Stomach smooth muscle (tissue), 2 donors: ENCODE data around the gene ADCK1.

Experiments
- H3K27ac ChIP-seq: one replicate; pipeline ENCODE4 v1.7.0; 2013; ENCODE audit warnings: mild to moderate bottlenecking, low read length, inconsistent platforms
- H3K27me3 ChIP-seq, 2 donors: one replicate each; pipeline ENCODE4 v1.7.0; 2013; ENCODE audit warnings: low read length in 2 of 2; ENCODE audit not compliant: insufficient read depth in 2 of 2, control insufficient read depth in 1 of 2
- H3K36me3 ChIP-seq, 2 donors: one replicate each; pipeline ENCODE4 v1.7.0; 2013; ENCODE audit warnings: low read length in 2 of 2; ENCODE audit not compliant: control insufficient read depth in 2 of 2, insufficient read depth in 2 of 2
- H3K4me1 ChIP-seq: one replicate; pipeline ENCODE4 v1.7.0; 2013; ENCODE audit warnings: low read length; ENCODE audit not compliant: control insufficient read depth, insufficient read depth
- H3K4me3 ChIP-seq, 2 donors: one replicate each; pipeline ENCODE4 v1.7.0; 2013; ENCODE audit warnings: low read length in 2 of 2
- H3K9ac ChIP-seq, 2 donors: one replicate each; pipeline ENCODE4 v1.7.0; 2013; ENCODE audit warnings: low read length in 2 of 2, mild to moderate bottlenecking in 1 of 2
- H3K9me3 ChIP-seq, 2 donors: one replicate each; pipeline ENCODE4 v1.7.0; 2013; ENCODE audit warnings: low read length in 2 of 2; ENCODE audit not compliant: control insufficient read depth in 2 of 2
- donor health status: healthy.
- donor health status: Pancreatic carcinoma.

ADCK1 gene

GRCh38 chr14:77897374-77897773, 97.5 kb downstream of the ADCK1 start:
- Histone ChIP-seq H3K9me3 (no peaks in the 10 kb centered on the region), H3K27me3 (no peaks in the 10 kb centered on the region), H3K4me1 (no peaks in the 10 kb centered on the region), H3K27ac (no peak overlapping the region), H3K9ac (no peak overlapping the region), H3K36me3 (peaks cover 0 to 12% of the 10 kb centered on the region in 2 donors), H3K4me3 (no peak overlapping the region)

GRCh38 chr14:77902811-77903210, 102.9 kb downstream of the ADCK1 start:
- H3K4me1 ChIP-seq, result no peaks in the 10 kb centered on the region
- H3K4me3 ChIP-seq, result no peak overlapping the region
- peaks cover 0 to 10% of the 10 kb centered on the region in 2 donors for H3K36me3 ChIP-seq
- H3K9me3 ChIP-seq, result no peaks in the 10 kb centered on the region
- no peaks in the 10 kb centered on the region for H3K27me3 ChIP-seq
- no peak overlapping the region for H3K9ac ChIP-seq
- no peak overlapping the region for H3K27ac ChIP-seq

GRCh38 chr14:77903221-77903620, 103.3 kb downstream of the ADCK1 start:
- no peak overlapping the region for H3K9ac ChIP-seq
- H3K27me3 ChIP-seq, result no peaks in the 10 kb centered on the region
- no peak overlapping the region for H3K4me3 ChIP-seq
- H3K27ac ChIP-seq, result no peak overlapping the region
- H3K36me3 ChIP-seq, result peaks cover 0 to 12% of the 10 kb centered on the region in 2 donors
- H3K4me1 ChIP-seq, result no peaks in the 10 kb centered on the region
- no peaks in the 10 kb centered on the region for H3K9me3 ChIP-seq

GRCh38 chr14:77903937-77904617, 104.2 kb downstream of the ADCK1 start:
- no peak overlapping the region for H3K4me3 ChIP-seq
- H3K9ac ChIP-seq, result no peak overlapping the region
- no peaks in the 10 kb centered on the region for H3K27me3 ChIP-seq
- no peak overlapping the region for H3K27ac ChIP-seq
- H3K9me3 ChIP-seq, result no peaks in the 10 kb centered on the region
- H3K4me1 ChIP-seq, result no peaks in the 10 kb centered on the region
- peaks cover 0 to 8% of the 10 kb centered on the region in 2 donors for H3K36me3 ChIP-seq

- no peak overlapping the region for H3K9ac ChIP-seq
- H3K9me3 ChIP-seq, result no peaks in the 10 kb centered on the region
- H3K4me1 ChIP-seq, result no peaks in the 10 kb centered on the region
- H3K36me3 ChIP-seq, result peaks cover 4 to 6% of the 10 kb centered on the region in 2 donors
- no peaks in the 10 kb centered on the region for H3K27me3 ChIP-seq
- no peak overlapping the region for H3K27ac ChIP-seq
- H3K4me3 ChIP-seq, result no peak overlapping the region
Measured at GRCh38 chr14:77906446-77906845, 106.5 kb downstream of the ADCK1 start.

- Histone ChIP-seq H3K4me3 (no peak overlapping the region), H3K9me3 (no peaks in the 10 kb centered on the region), H3K27me3 (no peaks in the 10 kb centered on the region), H3K4me1 (no peaks in the 10 kb centered on the region), H3K36me3 (peaks cover 4 to 6% of the 10 kb centered on the region in 2 donors), H3K27ac (no peak overlapping the region), H3K9ac (no peak overlapping the region)
Measured at GRCh38 chr14:77908847-77909246, 108.9 kb downstream of the ADCK1 start.

GRCh38 chr14:77909911-77910310, 110.0 kb downstream of the ADCK1 start:
- peaks cover 6% of the 10 kb centered on the region in 2 donors for H3K36me3 ChIP-seq
- no peak overlapping the region for H3K4me3 ChIP-seq
- H3K9ac ChIP-seq, result no peak overlapping the region
- H3K27ac ChIP-seq, result no peak overlapping the region
- no peaks in the 10 kb centered on the region for H3K9me3 ChIP-seq
- no peaks in the 10 kb centered on the region for H3K4me1 ChIP-seq
- H3K27me3 ChIP-seq, result no peaks in the 10 kb centered on the region

GRCh38 chr14:77910506-77910905, 110.6 kb downstream of the ADCK1 start:
- H3K27me3 ChIP-seq, result no peaks in the 10 kb centered on the region
- no peak overlapping the region for H3K4me3 ChIP-seq
- H3K9me3 ChIP-seq, result no peaks in the 10 kb centered on the region
- H3K27ac ChIP-seq, result no peak overlapping the region
- H3K9ac ChIP-seq, result no peak overlapping the region
- H3K36me3 ChIP-seq, result peaks cover 6% of the 10 kb centered on the region in 2 donors
- no peaks in the 10 kb centered on the region for H3K4me1 ChIP-seq

GRCh38 chr14:77911356-77911755, 111.4 kb downstream of the ADCK1 start:
- H3K27ac ChIP-seq, result no peak overlapping the region
- H3K27me3 ChIP-seq, result no peaks in the 10 kb centered on the region
- no peaks in the 10 kb centered on the region for H3K4me1 ChIP-seq
- H3K9me3 ChIP-seq, result no peaks in the 10 kb centered on the region
- peaks cover 6% of the 10 kb centered on the region in 2 donors for H3K36me3 ChIP-seq
- H3K9ac ChIP-seq, result no peak overlapping the region
- H3K4me3 ChIP-seq, result no peak overlapping the region

GRCh38 chr14:77912754-77913556, 113.0 kb downstream of the ADCK1 start:
- no peak overlapping the region for H3K27ac ChIP-seq
- H3K9me3 ChIP-seq, result no peaks in the 10 kb centered on the region
- no peak overlapping the region for H3K4me3 ChIP-seq
- H3K4me1 ChIP-seq, result no peaks in the 10 kb centered on the region
- no peaks in the 10 kb centered on the region for H3K27me3 ChIP-seq
- H3K36me3 ChIP-seq, result peaks cover 6% of the 10 kb centered on the region in 2 donors
- H3K9ac ChIP-seq, result no peak overlapping the region
